T-cell (primary cell): Measurements from ENCODE around the gene IFT172. TPM values are rescaled to one million over a fixed set of nuclear protein-coding genes. Genes with fewer than 3 reads are reported as not detected.

Source experiments
- ATAC-seq, 4 experiments: fragments of 200-7000 bp in 3 of 4; fragments of 150-1000 bp in 1 of 4; cut with Tn5 transposase; replicated peaks in 1 of 4; 1 replicate in 3 of 4; 2 replicates in 1 of 4; pipeline ENCODE4 v1.10.0; 2021; ENCODE audit warnings: moderate library complexity in 3 of 4, mild to moderate bottlenecking in 2 of 4, moderate number of reproducible peaks in 1 of 4
- CTCF ChIA-PET, 2 donors: fragments of 300-600 bp; sonication (Branson Sonifier 250); formaldehyde crosslinking; loops; one replicate each; lab custom pipeline; 2022; ENCODE audit warnings: antibody characterized with exemption in 2 of 2; lab: Charles Lee
- POLR2A ChIA-PET, 2 donors: fragments of 300-600 bp; sonication (Branson Sonifier 250); formaldehyde crosslinking; loops; one replicate each; lab custom pipeline; 2022; ENCODE audit warnings: antibody characterized with exemption in 2 of 2; lab: Charles Lee
- DNase-seq, 35 experiments: peaks; one replicate each; pipeline versions ENCODE4 v3.0.0 to v3.0.0-alpha.2; 2013 to 2023
- H3K27ac ChIP-seq: one replicate; pipeline ENCODE4 v1.5.1; 2013; ENCODE audit warnings: low read length
- H3K27me3 ChIP-seq, 2 experiments: replicated peaks in 1 of 2; 1 replicate in 1 of 2; 2 replicates in 1 of 2; pipeline versions ENCODE4 v1.6.1 to v1.7.0; 2013; ENCODE audit warnings: low read length in 1 of 2, mixed read lengths in 1 of 2; ENCODE audit not compliant: control insufficient read depth in 2 of 2, insufficient read depth in 2 of 2; ENCODE audit errors: extremely low read depth in 1 of 2
- H3K36me3 ChIP-seq, 2 donors: 1 replicate in 1 of 2; 2 replicates in 1 of 2; pipeline versions ENCODE4 v1.6.1 to v1.7.0; 2013; ENCODE audit warnings: low read length in 1 of 2; ENCODE audit not compliant: control insufficient read depth in 2 of 2, insufficient read depth in 1 of 2; ENCODE audit errors: extremely low read depth in 1 of 2
- H3K4me1 ChIP-seq, 2 experiments: 1 replicate in 1 of 2; 2 replicates in 1 of 2; pipeline versions ENCODE4 v1.6.1 to v1.7.0; 2013; ENCODE audit warnings: low read length in 2 of 2, mixed read lengths in 1 of 2; ENCODE audit not compliant: insufficient read depth in 2 of 2, control insufficient read depth in 1 of 2; ENCODE audit errors: extremely low read depth in 1 of 2
- H3K4me3 ChIP-seq, 2 donors: 1 replicate in 1 of 2; 2 replicates in 1 of 2; pipeline versions ENCODE4 v1.5.1 to v1.7.0; 2013; ENCODE audit warnings: mild to moderate bottlenecking in 2 of 2, low read length in 1 of 2, moderate library complexity in 1 of 2; ENCODE audit not compliant: control insufficient read depth in 1 of 2; ENCODE audit errors: extremely low read depth in 1 of 2
- H3K9me3 ChIP-seq: 2 replicates; pipeline ENCODE4 v1.7.0; 2013
- H3K27ac Mint-ChIP-seq, 2 donors: one replicate each; pipeline ENCODE4 v1.8.0; 2020 to 2021; ENCODE audit warnings: mild to moderate bottlenecking in 2 of 2, mixed read lengths in 2 of 2
- H3K27me3 Mint-ChIP-seq, 2 donors: one replicate each; pipeline ENCODE4 v1.8.0; 2021 to 2022; ENCODE audit warnings: mixed read lengths in 2 of 2
- H3K36me3 Mint-ChIP-seq: one replicate; pipeline ENCODE4 v1.8.0; 2021; ENCODE audit warnings: mixed read lengths
- H3K4me1 Mint-ChIP-seq, 3 donors: one replicate each; pipeline ENCODE4 v1.8.0; 2020 to 2022; ENCODE audit warnings: mixed read lengths in 3 of 3, mild to moderate bottlenecking in 1 of 3
- H3K4me3 Mint-ChIP-seq, 3 donors: one replicate each; pipeline ENCODE4 v1.8.0; 2020 to 2022; ENCODE audit warnings: mild to moderate bottlenecking in 3 of 3, mixed read lengths in 3 of 3, moderate library complexity in 3 of 3
- H3K9me3 Mint-ChIP-seq, 3 donors: one replicate each; pipeline ENCODE4 v1.8.0; 2020 to 2022; ENCODE audit warnings: mixed read lengths in 3 of 3
- WGBS: methylation state at CpG from one replicate; pipeline ENCODE4 v1.1.5; 2013; ENCODE audit warnings: missing lambda C conversion rate; ENCODE audit not compliant: insufficient coverage; 5-methylcytosine and 5-hydroxymethylcytosine counted together
- total RNA-seq, 35 experiments: library from RNA in 6 of 35; stranded (reverse) in 6 of 35; fragments of 120-200 nt in 1 of 35; gene quantifications; one replicate each; pipeline versions ENCODE4 v1.2.1 to v1.2.4 and lab custom pipeline; 2013 to 2026

The IFT172 gene
- total RNA-seq, 5 donors from 2014 or later (not counting 1 experiment from before 2014, with no cell fraction given), result 14.6 to 25.3 (median 17.3) TPM

DNA sequence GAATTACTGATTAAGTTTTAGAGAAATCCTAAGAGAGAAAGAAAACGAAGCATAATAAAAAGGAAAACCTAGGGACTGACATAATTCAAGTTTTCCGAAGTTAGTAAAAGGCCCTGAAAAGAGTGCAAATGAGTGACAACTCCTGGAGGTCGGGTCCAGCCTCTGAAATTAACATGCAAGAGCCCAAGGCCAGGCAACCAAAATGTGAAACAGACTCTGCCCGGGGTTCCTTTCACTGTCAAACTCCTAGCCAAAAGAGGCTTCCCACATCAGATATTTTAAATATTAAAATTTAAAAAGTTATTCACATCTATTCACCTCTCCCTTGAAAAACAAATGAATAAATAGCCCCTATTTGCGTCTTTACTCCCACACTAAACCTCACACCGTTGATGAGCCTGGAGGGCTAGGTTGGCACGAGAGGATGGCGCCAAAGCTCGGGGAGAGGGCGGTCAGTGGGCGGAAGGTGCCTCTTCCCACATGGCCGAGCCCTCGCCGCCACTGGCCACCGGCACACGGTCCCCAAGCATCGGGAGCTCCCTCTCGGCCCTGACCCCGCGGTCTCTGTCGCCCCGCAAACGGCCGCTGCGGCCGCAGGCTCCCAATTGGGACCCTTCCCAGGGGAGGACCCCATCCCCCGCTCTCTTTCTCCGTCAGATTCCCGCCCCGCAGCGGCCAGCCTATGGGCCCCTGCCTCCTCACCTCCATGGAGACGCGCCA is 80.8 kb downstream of the IFT172 start:
- H3K4me3 ChIP-seq, result peak overlapping the region; percentile 90 to 99
- CTCF ChIA-PET, result interaction anchor here in 1 of 2 donors (1.0 to 1.5 kb wide), 2 partner anchors 21 to 52 kb away, joined by 3 to 6 read pairs; partner anchors contain the start of gene GTF3C2
- peak overlapping the region; percentile 47 for H3K27ac ChIP-seq
- H3K27ac Mint-ChIP-seq, result peak overlapping the region; percentile 52 to 74
- POLR2A ChIA-PET, result no interaction called here
- ATAC-seq (peak in 3 of 4 experiments; percentile 3 to 8 (median 4)), DNase-seq (peak in 2 of 35 experiments; percentile 1 to 24)
- 1% methylated on average over 31 of the region's 33 CpGs for WGBS
- H3K9me3 Mint-ChIP-seq, result peaks cover 0 to 3% (median 0%) of the 10 kb centered on the region in 3 donors
- H3K4me1 Mint-ChIP-seq, result peaks cover 38 to 43% (median 42%) of the 10 kb centered on the region in 3 donors
- peaks cover 21 to 30% of the 10 kb centered on the region in 2 experiments for H3K4me1 ChIP-seq
- H3K9me3 ChIP-seq, result no peaks in the 10 kb centered on the region
- no peaks in the 10 kb centered on the region for H3K27me3 ChIP-seq
- peak overlapping the region; percentile 84 to 89 (median 85) for H3K4me3 Mint-ChIP-seq
- H3K36me3 Mint-ChIP-seq, result peaks cover 7% of the 10 kb centered on the region
- H3K36me3 ChIP-seq, result no peaks in the 10 kb centered on the region
- no peaks in the 10 kb centered on the region for H3K27me3 Mint-ChIP-seq

DNA sequence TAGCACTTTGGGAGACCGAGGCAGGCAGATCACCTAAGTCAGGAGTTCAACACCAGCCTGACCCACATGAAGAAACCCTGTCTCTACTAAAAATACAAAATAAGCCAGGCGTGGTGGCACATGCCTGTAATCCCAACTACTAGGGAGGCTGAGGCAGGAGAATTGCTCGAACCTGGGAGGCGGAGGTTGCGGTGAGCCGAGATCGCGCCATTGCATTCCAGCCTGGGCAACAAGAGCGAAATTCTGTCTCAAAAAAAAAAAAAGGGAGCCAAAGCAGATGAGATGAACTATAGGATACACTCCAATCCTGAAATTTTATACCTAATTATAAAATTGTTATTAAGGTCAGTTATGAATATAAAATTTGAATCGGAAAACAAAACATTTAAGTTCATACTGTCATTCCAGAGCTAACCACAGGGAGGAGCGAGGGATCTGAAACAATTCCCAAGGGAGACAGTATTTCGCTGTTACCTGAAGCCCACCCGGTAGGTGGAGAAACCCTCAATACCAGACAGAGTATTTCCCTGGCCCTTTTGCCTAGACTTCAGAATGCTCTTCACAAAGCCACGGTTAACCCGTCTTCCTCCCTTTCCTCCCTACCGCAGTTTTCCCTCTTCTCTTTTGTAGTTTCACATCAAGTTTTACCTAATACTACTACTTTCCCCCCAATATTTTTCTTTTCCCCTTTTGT is 81.6 kb downstream of the IFT172 start:
- Histone ChIP-seq H3K27ac (peak overlapping the region; percentile 9), H3K4me3 (peak overlapping the region; percentile 90 to 99), H3K27me3 (no peaks in the 10 kb centered on the region), H3K4me1 (peaks cover 21 to 32% of the 10 kb centered on the region in 2 experiments), H3K9me3 (no peaks in the 10 kb centered on the region), H3K36me3 (no peaks in the 10 kb centered on the region)
- ChIA-PET CTCF (no interaction called here), POLR2A (no interaction called here)
- peaks cover 38 to 48% (median 47%) of the 10 kb centered on the region in 3 donors for H3K4me1 Mint-ChIP-seq
- peak in 1 of 35 experiments; percentile 10 for DNase-seq
- peaks cover 0 to 3% (median 0%) of the 10 kb centered on the region in 3 donors for H3K9me3 Mint-ChIP-seq
- peak overlapping the region in 1 of 2 donors; percentile 74 for H3K27ac Mint-ChIP-seq
- 21% methylated on average over 6 of the region's 16 CpGs for WGBS
- no peak for ATAC-seq
- no peaks in the 10 kb centered on the region for H3K27me3 Mint-ChIP-seq
- peak overlapping the region; percentile 84 to 89 (median 85) for H3K4me3 Mint-ChIP-seq
- H3K36me3 Mint-ChIP-seq, result peaks cover 12% of the 10 kb centered on the region

DNA sequence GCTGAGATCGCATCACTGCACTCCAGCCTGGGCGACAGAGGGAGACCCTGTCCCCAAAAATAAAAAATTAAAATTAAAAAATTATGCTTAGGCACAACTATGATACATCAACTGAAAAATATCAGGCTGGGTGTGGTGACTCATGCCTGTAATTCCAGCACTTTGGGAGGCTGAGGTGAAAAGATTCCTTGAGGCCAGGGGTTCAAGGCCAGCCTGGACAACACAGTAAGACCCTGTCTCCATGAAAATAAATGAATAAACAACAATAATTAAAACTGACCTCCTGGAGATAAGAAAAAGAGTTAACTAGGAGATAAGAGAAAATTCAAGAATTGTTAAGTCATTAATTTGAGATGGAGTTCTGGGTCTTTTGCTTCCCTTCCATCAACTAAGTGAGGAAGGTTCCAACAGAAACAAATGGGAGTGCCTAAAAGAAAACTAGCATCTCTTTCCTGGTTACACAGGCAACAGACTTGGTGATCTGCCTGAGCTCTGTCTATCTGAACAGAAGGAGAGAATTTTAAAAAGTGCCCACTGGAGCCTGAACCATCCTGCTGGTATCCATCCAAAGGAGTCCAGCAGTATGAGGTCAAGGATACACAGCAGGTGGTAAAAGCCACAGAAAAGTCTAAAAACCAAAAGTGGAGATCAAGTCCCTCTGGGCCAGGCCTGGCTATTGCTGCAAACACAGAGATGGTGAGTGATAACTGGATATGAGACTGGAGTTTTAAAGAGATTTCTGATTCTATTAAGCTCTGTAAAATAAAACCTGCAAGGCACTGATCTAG is 89.0 kb downstream of the IFT172 start:
- Mint-ChIP-seq H3K27ac (peak overlapping the region; percentile 7 to 68), H3K4me3 (no peak overlapping the region), H3K27me3 (no peaks in the 10 kb centered on the region), H3K9me3 (no peaks in the 10 kb centered on the region), H3K36me3 (peaks cover 17% of the 10 kb centered on the region), H3K4me1 (peaks cover 47 to 59% (median 50%) of the 10 kb centered on the region in 3 donors)
- POLR2A ChIA-PET, result no interaction called here
- CTCF ChIA-PET, result no interaction called here
- Histone ChIP-seq H3K27me3 (no peaks in the 10 kb centered on the region), H3K4me3 (no peak overlapping the region), H3K27ac (no peak overlapping the region), H3K9me3 (no peaks in the 10 kb centered on the region), H3K36me3 (peaks cover 0 to 3% of the 10 kb centered on the region in 2 donors), H3K4me1 (peaks cover 0 to 5% of the 10 kb centered on the region in 2 experiments)
- no CpG with 5 or more reads among the region's 2 CpGs for WGBS
- no peak for DNase-seq
- ATAC-seq, result no peak

- CTCF ChIA-PET, result no interaction called here
- Histone ChIP-seq H3K9me3 (no peaks in the 10 kb centered on the region), H3K4me1 (peaks cover 0 to 5% of the 10 kb centered on the region in 2 experiments), H3K27ac (no peak overlapping the region), H3K36me3 (peaks cover 0 to 3% of the 10 kb centered on the region in 2 donors), H3K4me3 (no peak overlapping the region), H3K27me3 (no peaks in the 10 kb centered on the region)
- 89% methylated on average over 3 of the region's 5 CpGs for WGBS
- no peak for ATAC-seq
- DNase-seq, result no peak
- Mint-ChIP-seq H3K27ac (peak overlapping the region in 1 of 2 donors; percentile 59), H3K9me3 (no peaks in the 10 kb centered on the region), H3K27me3 (no peaks in the 10 kb centered on the region), H3K4me1 (peaks cover 42 to 55% (median 50%) of the 10 kb centered on the region in 3 donors), H3K36me3 (peaks cover 17% of the 10 kb centered on the region), H3K4me3 (no peak overlapping the region)
- POLR2A ChIA-PET, result interaction anchor here in 1 of 2 donors (0.7 kb wide), 1 partner anchor 57 kb away, joined by 5 read pairs; no protein-coding TSS in a partner anchor
These were observed 90.6 kb downstream of the IFT172 start for GRCh38 chr2:27398962-27399361.

Other genes starting within 250 kb of the IFT172 start
- gene SLC30A3, start 226.7 kb downstream of the IFT172 start, total RNA-seq, result under 1 TPM in 2 of 5 donors, not detected in 3; 0.06 to 0.26 TPM
- gene DNAJC5G, start 214.3 kb downstream of the IFT172 start, total RNA-seq, result not detected
- gene TRIM54, start 207.3 kb downstream of the IFT172 start, total RNA-seq, result not detected
- gene UCN, start 181.3 kb downstream of the IFT172 start, total RNA-seq, result 1 to 10 TPM; 1.8 to 7.8 (median 4.2) TPM
- 10 to 100 TPM; 64.5 to 99.1 (median 93.6) TPM for gene MPV17, start 166.6 kb downstream of the IFT172 start, total RNA-seq
- 10 to 100 TPM; 69.8 to 89.9 (median 82.1) TPM for gene GTF3C2, start 133.0 kb downstream of the IFT172 start, total RNA-seq
- gene EIF2B4, start 119.4 kb downstream of the IFT172 start, total RNA-seq, result 10 to 100 TPM; 35.6 to 50.3 (median 40.5) TPM
- gene SNX17, start 119.1 kb downstream of the IFT172 start, total RNA-seq, result 100 to 1,000 TPM in 3 of 5 donors, 10 to 100 TPM in 2; 77.9 to 130 (median 121) TPM
- gene ZNF513, start 109.0 kb downstream of the IFT172 start, total RNA-seq, result 10 to 100 TPM; 20.6 to 27.0 (median 21.9) TPM
- 10 to 100 TPM; 40.9 to 65.9 (median 62.4) TPM for gene PPM1G, start 80.2 kb downstream of the IFT172 start, total RNA-seq
- 100 to 1,000 TPM in 4 of 5 donors, 10 to 100 TPM in 1; 99.1 to 187 (median 109) TPM for gene NRBP1, start 61.1 kb downstream of the IFT172 start, total RNA-seq
- 10 to 100 TPM; 12.3 to 21.1 (median 19.7) TPM for gene KRTCAP3, start 47.4 kb downstream of the IFT172 start, total RNA-seq
- gene FNDC4, start 5.5 kb upstream of the IFT172 start, total RNA-seq, result under 1 TPM; 0.13 to 0.98 (median 0.50) TPM
- under 1 TPM in 2 of 5 donors, not detected in 3; 0.23 to 0.28 TPM for gene GCKR, start 7.1 kb upstream of the IFT172 start, total RNA-seq
- 10 to 100 TPM; 38.9 to 52.1 (median 49.7) TPM for gene ZNF512, start 93.3 kb upstream of the IFT172 start, total RNA-seq
- gene CCDC121, start 139.3 kb upstream of the IFT172 start, total RNA-seq, result 1 to 10 TPM in 3 of 5 donors, under 1 TPM in 2; 0.49 to 1.4 (median 1.2) TPM
- gene GPN1, start 139.3 kb upstream of the IFT172 start, total RNA-seq, result 10 to 100 TPM; 27.0 to 32.1 (median 28.9) TPM
- gene SUPT7L, start 173.9 kb upstream of the IFT172 start, total RNA-seq, result 10 to 100 TPM; 39.2 to 53.2 (median 39.3) TPM
- 10 to 100 TPM; 21.1 to 24.2 (median 21.8) TPM for gene SLC4A1AP, start 174.1 kb upstream of the IFT172 start, total RNA-seq